H1 (cell line): ENCODE results near the gene ABCC4. TPM values are rescaled to one million over a fixed set of nuclear protein-coding genes. Genes with fewer than 3 reads are reported as not detected.

Source experiments
- CTCF ChIA-PET: fragments of 300-600 bp; sonication (Branson Sonifier 250); formaldehyde crosslinking; loops from one replicate; lab custom pipeline; 2021; ENCODE audit not compliant: partially characterized antibody; lab: Charles Lee
- POLR2A ChIA-PET: fragments of 300-600 bp; sonication (Branson Sonifier 250); formaldehyde crosslinking; loops from one replicate; lab custom pipeline; 2021; ENCODE audit warnings: inconsistent platforms; ENCODE audit not compliant: partially characterized antibody; lab: Charles Lee
- DNase-seq, 2 experiments: peaks; one replicate each; pipeline versions ENCODE4 v3.0.0 to v3.0.0-alpha.2; 2010 to 2022; ENCODE audit warnings: low spot score in 2 of 2, low read depth in 1 of 2, mixed read lengths in 1 of 2
- FAIRE-seq: peaks from 2 replicates; lab custom pipeline; 2011; peaks lifted over from hg19 to GRCh38; lab: Jason Lieb, UNC
- H2AFZ ChIP-seq: 2 replicates; pipeline ENCODE4 v1.8.1; 2012; ENCODE audit warnings: low read length, inconsistent platforms
- H2AK5ac ChIP-seq: 2 replicates; pipeline ENCODE4 v1.6.1; 2013; ENCODE audit warnings: low read depth, low read length
- H2BK120ac ChIP-seq: replicated peaks from 2 replicates; pipeline ENCODE3; 2013; ENCODE audit warnings: low read depth, low read length, inconsistent platforms
- H2BK12ac ChIP-seq: 2 replicates; pipeline ENCODE4 v1.6.1; 2013; ENCODE audit warnings: low read depth, low read length
- H2BK15ac ChIP-seq: 2 replicates; pipeline ENCODE4 v1.6.1; 2013; ENCODE audit warnings: low read length
- H2BK20ac ChIP-seq: 2 replicates; pipeline ENCODE4 v1.6.1; 2013; ENCODE audit warnings: low read length
- H2BK5ac ChIP-seq: 2 replicates; pipeline ENCODE4 v1.6.1; 2013; ENCODE audit warnings: low read depth, low read length
- H3K14ac ChIP-seq: 2 replicates; pipeline ENCODE4 v1.6.1; 2013; ENCODE audit warnings: inconsistent platforms; ENCODE audit not compliant: insufficient read length
- H3K18ac ChIP-seq: 2 replicates; pipeline ENCODE4 v1.6.1; 2013; ENCODE audit warnings: low read length; ENCODE audit errors: extremely low read depth
- H3K23ac ChIP-seq: 2 replicates; pipeline ENCODE4 v1.6.1; 2013; ENCODE audit warnings: inconsistent platforms; ENCODE audit not compliant: insufficient read length
- H3K23me2 ChIP-seq: 2 replicates; pipeline ENCODE4 v1.6.1; 2013; ENCODE audit warnings: low read depth, low read length
- H3K27ac ChIP-seq: 2 replicates; pipeline ENCODE4 v1.6.1; 2011; ENCODE audit warnings: low read depth, low read length, inconsistent platforms
- H3K27me3 ChIP-seq, 4 experiments: replicated peaks in 1 of 4; 1 replicate in 1 of 4; 2 replicates in 3 of 4; pipeline versions ENCODE4 v1.6.1 to v1.8.1; 2011 to 2013; ENCODE audit warnings: low read length in 3 of 4, mild to moderate bottlenecking in 3 of 4, inconsistent platforms in 2 of 4, mixed read lengths in 2 of 4, moderate library complexity in 1 of 4; ENCODE audit not compliant: control insufficient read depth in 3 of 4, insufficient read depth in 3 of 4; ENCODE audit errors: extremely low read depth in 1 of 4
- H3K36me3 ChIP-seq, 4 experiments: 2 replicates each; pipeline versions ENCODE4 v1.6.1 to v1.8.1; 2011 to 2013; ENCODE audit warnings: mild to moderate bottlenecking in 4 of 4, low read length in 3 of 4, moderate library complexity in 2 of 4, control low read depth in 1 of 4, inconsistent platforms in 1 of 4; ENCODE audit not compliant: insufficient read depth in 4 of 4, control insufficient read depth in 2 of 4
- H3K4ac ChIP-seq: replicated peaks from 2 replicates; pipeline ENCODE3; 2013; ENCODE audit warnings: low read length, low read depth, mixed read lengths, inconsistent platforms; ENCODE audit not compliant: insufficient read length
- H3K4me1 ChIP-seq, 4 experiments: replicated peaks in 1 of 4; 1 replicate in 1 of 4; 2 replicates in 3 of 4; pipeline versions ENCODE4 v1.6.1 to v1.8.1; 2011 to 2013; ENCODE audit warnings: low read length in 3 of 4, inconsistent platforms in 2 of 4, mixed read lengths in 1 of 4; ENCODE audit not compliant: insufficient read depth in 4 of 4, control insufficient read depth in 3 of 4
- H3K4me2 ChIP-seq, 2 experiments: 2 replicates each; pipeline versions ENCODE4 v1.6.1 to v1.8.1; 2011 to 2013; ENCODE audit warnings: low read depth in 2 of 2, low read length in 2 of 2, control low read depth in 1 of 2, inconsistent platforms in 1 of 2, mild to moderate bottlenecking in 1 of 2; ENCODE audit not compliant: insufficient read depth in 1 of 2
- H3K4me3 ChIP-seq, 4 experiments: fragments of 200-600, 300-600 bp in 1 of 4; sonication (generic), shearing (Covaris generic), sonication (Bioruptor Twin) in 1 of 4; 2 replicates each; pipeline versions ENCODE4 v1.5.1 to v1.8.1; 2011 to 2016; ENCODE audit warnings: low read length in 4 of 4, low read depth in 3 of 4, control low read depth in 2 of 4, inconsistent platforms in 2 of 4, mild to moderate bottlenecking in 2 of 4, mixed read lengths in 1 of 4, moderate library complexity in 1 of 4; ENCODE audit not compliant: insufficient read depth in 2 of 4; ENCODE audit errors: extremely low read depth in 1 of 4
- H3K56ac ChIP-seq: replicated peaks from 2 replicates; pipeline ENCODE3; 2013; ENCODE audit warnings: low read depth, mild to moderate bottlenecking, mixed read lengths, low read length, inconsistent platforms; ENCODE audit not compliant: insufficient read length
- H3K79me1 ChIP-seq: 2 replicates; pipeline ENCODE4 v1.6.1; 2013; ENCODE audit warnings: low read depth, low read length, control low read depth
- H3K79me2 ChIP-seq, 2 experiments: 2 replicates each; pipeline versions ENCODE4 v1.6.1 to v1.8.1; 2012 to 2013; ENCODE audit warnings: low read length in 2 of 2, mild to moderate bottlenecking in 2 of 2, inconsistent platforms in 1 of 2; ENCODE audit not compliant: insufficient read depth in 2 of 2, control insufficient read depth in 1 of 2
- H3K9ac ChIP-seq, 4 experiments: replicated peaks in 1 of 4; 1 replicate in 1 of 4; 2 replicates in 3 of 4; pipeline versions ENCODE4 v1.6.1 to v1.8.1; 2011 to 2013; ENCODE audit warnings: low read depth in 3 of 4, low read length in 3 of 4, control low read depth in 2 of 4, mild to moderate bottlenecking in 2 of 4, moderate library complexity in 2 of 4, inconsistent platforms in 1 of 4; ENCODE audit errors: extremely low read depth in 1 of 4
- H3K9me3 ChIP-seq, 2 experiments: 2 replicates each; pipeline versions ENCODE4 v1.6.1 to v1.8.1; 2012 to 2013; ENCODE audit warnings: mild to moderate bottlenecking in 2 of 2, moderate library complexity in 2 of 2, control low read depth in 1 of 2, inconsistent platforms in 1 of 2, low read depth in 1 of 2, low read length in 1 of 2, mixed read lengths in 1 of 2; ENCODE audit not compliant: insufficient read depth in 2 of 2
- H4K20me1 ChIP-seq, 2 experiments: replicated peaks in 1 of 2; 2 replicates each; pipeline versions ENCODE3 to v1.8.1; 2011 to 2013; ENCODE audit warnings: inconsistent platforms in 2 of 2, low read length in 2 of 2, mild to moderate bottlenecking in 1 of 2; ENCODE audit not compliant: insufficient read depth in 2 of 2, control insufficient read depth in 1 of 2
- H4K5ac ChIP-seq: 2 replicates; pipeline ENCODE4 v1.6.1; 2013; ENCODE audit warnings: low read length, low read depth, mixed read lengths, inconsistent platforms; ENCODE audit not compliant: insufficient read length
- H4K8ac ChIP-seq: 2 replicates; pipeline ENCODE4 v1.8.0; 2013; ENCODE audit warnings: mild to moderate bottlenecking, moderate library complexity, low read length, inconsistent platforms; ENCODE audit not compliant: insufficient read depth; ENCODE audit errors: extremely low read depth
- H4K91ac ChIP-seq: replicated peaks from 2 replicates; pipeline ENCODE3; 2013; ENCODE audit warnings: low read length, mixed read lengths, inconsistent platforms; ENCODE audit not compliant: insufficient read length
- CBX8 ChIP-seq: fragments of 300-800, 300-1000 bp; sonication (generic); IDR thresholded peaks from 2 replicates; pipeline ENCODE4 v1.7.1; 2016; ENCODE audit warnings: low read depth, low read length, borderline replicate concordance
- NRF1 ChIP-seq: IDR thresholded peaks from 2 replicates; pipeline ENCODE4 v1.6.1; 2011; ENCODE audit warnings: mild to moderate bottlenecking, low read depth, low read length, improper control_type of control experiment
- RXRA ChIP-seq: IDR thresholded peaks from 2 replicates; pipeline ENCODE4 v1.6.1; 2011; ENCODE audit warnings: low read depth, mild to moderate bottlenecking, low read length, moderate library complexity; ENCODE audit not compliant: insufficient read depth
- TBP ChIP-seq: IDR thresholded peaks from 2 replicates; pipeline ENCODE4 v1.6.1; 2011; ENCODE audit warnings: low read depth, low read length, improper control_type of control experiment
- TCF12 ChIP-seq: IDR thresholded peaks from 2 replicates; pipeline ENCODE4 v1.6.1; 2011; ENCODE audit warnings: low read depth, mild to moderate bottlenecking, low read length
- WGBS, 2 experiments: shearing (Covaris generic) in 1 of 2; methylation state at CpG; one replicate each; pipeline versions ENCODE4 v1.1.6 to v1.1.7; 2013 to 2015; ENCODE audit warnings: low lambda C conversion rate in 2 of 2, mixed read lengths in 2 of 2, inconsistent platforms in 1 of 2, low coverage in 1 of 2, missing lambda C conversion rate in 1 of 2; ENCODE audit not compliant: insufficient replicate concordance in 2 of 2, insufficient coverage in 1 of 2, insufficient read length in 1 of 2; ENCODE audit errors: extremely low coverage in 1 of 2, missing lambda C conversion rate in 1 of 2; 5-methylcytosine and 5-hydroxymethylcytosine counted together
- polyA plus RNA-seq, 7 experiments: library from polyadenylated mRNA; depleted of rRNA in 3 of 7; stranded (reverse) in 5 of 7; unstranded in 2 of 7; fragments of >200 nt in 5 of 7; fragments of 200-250 nt in 2 of 7; gene quantifications; 1 replicate in 5 of 7; 2 replicates in 1 of 7; 4 replicates in 1 of 7; pipeline versions ENCODE4 v1.2.1 to v1.2.3, GENCODE V29; 2011 to 2013; ENCODE audit warnings: missing spikeins in 2 of 7, mixed read lengths in 2 of 7
- total RNA-seq: library from RNA; stranded (reverse); fragmentation: NEBNext Ultra II Directional; extraction: Animal tissue kit (Norgen Biotek cat#: 25700); gene quantifications from 2 replicates; pipeline ENCODE4 v1.2.1, GENCODE V29; 2021
- TF ChIP-seq, protein P1 (sequence below): IDR thresholded peaks from 2 replicates; pipeline ENCODE4 v1.6.1; 2011; ENCODE audit warnings: low read length, improper control_type of control experiment

ABCC4 gene
- total and polyA plus RNA-seq, 2 of the 8 experiments (the other 6 are each of a cell fraction or from before 2014, with no cell fraction given): 4.0 to 14.1 TPM

DNA sequence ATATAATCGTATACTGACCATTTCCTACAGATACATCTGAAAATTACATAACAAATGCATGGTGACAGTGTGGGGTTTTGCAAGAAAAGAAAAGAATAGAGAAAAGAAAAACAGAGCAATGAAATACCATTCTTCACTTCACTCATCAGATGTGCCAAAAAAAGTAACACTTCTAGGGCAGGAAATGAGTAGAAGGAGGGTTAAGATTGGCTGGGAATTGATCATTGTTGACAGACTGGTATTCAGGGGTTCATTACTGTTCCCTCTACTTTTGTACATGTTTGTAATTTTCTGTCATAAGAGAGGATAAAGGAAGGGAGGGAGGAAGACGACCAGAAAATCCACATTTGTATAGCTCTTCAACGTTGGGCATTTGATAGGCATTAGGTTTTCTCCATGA, 31.5 kb downstream of the ABCC4 start:
- Histone ChIP-seq H2BK5ac (no peak overlapping the region), H3K4me3 (no peak overlapping the region), H3K23me2 (no peaks in the 10 kb centered on the region), H3K9ac (no peak overlapping the region), H3K79me2 (no peaks in the 10 kb centered on the region), H3K56ac (no peak overlapping the region), H3K4ac (no peak overlapping the region), H3K4me2 (no peak overlapping the region), H4K91ac (no peak overlapping the region), H3K14ac (no peak overlapping the region), H2BK20ac (no peak overlapping the region), H2AFZ (no peak overlapping the region), H4K5ac (no peak overlapping the region), H3K9me3 (peaks cover 0 to 6% of the 10 kb centered on the region in 2 experiments; a peak in 1 of 4 replicates), H2BK12ac (no peak overlapping the region), H4K8ac (no peak overlapping the region), H3K23ac (no peak overlapping the region), H3K27ac (no peak overlapping the region), H3K4me1 (no peaks in the 10 kb centered on the region; a peak in 2 of 7 replicates), H3K27me3 (no peaks in the 10 kb centered on the region), H2BK15ac (no peak overlapping the region), H3K36me3 (no peaks in the 10 kb centered on the region), H2BK120ac (no peak overlapping the region), H3K18ac (no peak overlapping the region), H4K20me1 (no peaks in the 10 kb centered on the region), H3K79me1 (no peaks in the 10 kb centered on the region; the same call in 1 of the 2 replicates), H2AK5ac (no peak overlapping the region)
- no peak for DNase-seq
- 92% methylated on average over 3 of the region's 3 CpGs; no CpG with 5 or more reads in 1 of the 2 experiments for WGBS, 2 experiments
- POLR2A ChIA-PET: no interaction called here
- FAIRE-seq: no peak
- CTCF ChIA-PET: interaction anchor here (0.5 to 1.7 kb wide), 3 partner anchors 80 to 1402 kb away, joined by 3 to 6 read pairs (median 3); no protein-coding TSS in a partner anchor
- TF ChIP-seq TCF12: no peak
- TF ChIP-seq RXRA: no peak
- TF ChIP-seq NRF1: no peak
- no peak for TF ChIP-seq TBP
- no peak for TF ChIP-seq CBX8
- TF ChIP-seq, protein P1, sequence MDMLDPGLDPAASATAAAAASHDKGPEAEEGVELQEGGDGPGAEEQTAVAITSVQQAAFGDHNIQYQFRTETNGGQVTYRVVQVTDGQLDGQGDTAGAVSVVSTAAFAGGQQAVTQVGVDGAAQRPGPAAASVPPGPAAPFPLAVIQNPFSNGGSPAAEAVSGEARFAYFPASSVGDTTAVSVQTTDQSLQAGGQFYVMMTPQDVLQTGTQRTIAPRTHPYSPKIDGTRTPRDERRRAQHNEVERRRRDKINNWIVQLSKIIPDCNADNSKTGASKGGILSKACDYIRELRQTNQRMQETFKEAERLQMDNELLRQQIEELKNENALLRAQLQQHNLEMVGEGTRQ: no peak
